Measurements from ENCODE around the gene CCDC127.

- TF ChIP-seq CTCF (IDR thresholded peaks at IDR 0.05) (no peak), POLR2A (IDR thresholded peaks at IDR 0.05) (no peak)
These were observed 63.7 kb downstream of the CCDC127 start for GRCh38 chr5:154236-154635.

Measured in Peyer's patch (tissue), 4 donors.